ENCODE data around the gene APOF.

GRCh38 chr12:56375598-56376434 is 13.2 kb upstream of the APOF start:
- no peak for TF ChIP-seq EP300 (IDR thresholded peaks at IDR 0.05; ENCODE audit: borderline replicate concordance in 1 of 2, low read depth in 2 of 2, low read length in 2 of 2)
- no peak for TF ChIP-seq CTCF (IDR thresholded peaks at IDR 0.05; ENCODE audit: control extremely low read depth in 1 of 3, insufficient read depth in 1 of 3, low read depth in 1 of 3, low read length in 3 of 3)
- TF ChIP-seq SP1 (IDR thresholded peaks at IDR 0.05; ENCODE audit: low read depth, low read length): no peak
